GOT3 (cell line): ENCODE data around the gene MEGF9.

ENCODE experiments used
- DNase-seq: peaks from one replicate; lab custom pipeline; 2025; ENCODE audit warnings: mixed read lengths; lab: John Stamatoyannopoulos, UW

The MEGF9 gene

GRCh38 chr9:120730654-120731514 is 16.6 kb upstream of the MEGF9 start:
- no peak for DNase-seq

- DNase-seq: no peak
Observed at GRCh38 chr9:120729791-120730241, 15.5 kb upstream of the MEGF9 start.

GRCh38 chr9:120726484-120726883 is 12.2 kb upstream of the MEGF9 start:
- no peak for DNase-seq

GRCh38 chr9:120725907-120726306 is 11.6 kb upstream of the MEGF9 start:
- no peak for DNase-seq

- no peak for DNase-seq
Observed at GRCh38 chr9:120724757-120725400, 10.6 kb upstream of the MEGF9 start.

- DNase-seq: no peak
Observed at GRCh38 chr9:120723565-120723964, 9.3 kb upstream of the MEGF9 start.

- no peak for DNase-seq
Observed at GRCh38 chr9:120720404-120720803, 6.1 kb upstream of the MEGF9 start.

- DNase-seq: no peak
Observed at GRCh38 chr9:120718316-120718715, 4.0 kb upstream of the MEGF9 start.

- no peak for DNase-seq
Observed at GRCh38 chr9:120717176-120717575, 2.9 kb upstream of the MEGF9 start.

- no peak for DNase-seq
Observed at GRCh38 chr9:120716483-120716882, 2.2 kb upstream of the MEGF9 start.

- no peak for DNase-seq
Observed at GRCh38 chr9:120715389-120715924, 1.2 kb upstream of the MEGF9 start.

- DNase-seq: no peak
Observed at GRCh38 chr9:120714846-120715388, 647 bp upstream of the MEGF9 start.

GRCh38 chr9:120713257-120714087 is 798 bp downstream of the MEGF9 start:
- no peak for DNase-seq

- DNase-seq: no peak
Observed at GRCh38 chr9:120712539-120713031, 1.7 kb downstream of the MEGF9 start.

GRCh38 chr9:120711841-120712538 is 2.3 kb downstream of the MEGF9 start:
- DNase-seq: no peak

GRCh38 chr9:120711354-120711753 is 2.9 kb downstream of the MEGF9 start:
- no peak for DNase-seq

- no peak for DNase-seq
Observed at GRCh38 chr9:120710110-120710981, 3.9 kb downstream of the MEGF9 start.

- no peak for DNase-seq
Observed at GRCh38 chr9:120708526-120709224, 5.6 kb downstream of the MEGF9 start.

- no peak for DNase-seq
Observed at GRCh38 chr9:120707170-120707569, 7.1 kb downstream of the MEGF9 start.
